HG02973 (cell line): Measurements from ENCODE around the gene OAS3.
"Not testable (repeated sequence)": the region's sequence is repeated elsewhere in the genome, so short reads cannot be mapped to it uniquely, and the experiment has no call there.

ENCODE experiments used
- ATAC-seq: cut with Tn5 transposase; IDR thresholded peaks from one replicate; pipeline ENCODE4 v1.9.1; 2021; ENCODE audit warnings: moderate library complexity; ENCODE audit not compliant: unreplicated experiment

The OAS3 gene

GRCh38 chr12:112980491-112981158, 42.4 kb downstream of the OAS3 start:
- ATAC-seq = no peak

GRCh38 chr12:112985642-112986290, 47.5 kb downstream of the OAS3 start:
- no peak for ATAC-seq

GRCh38 chr12:112986291-112986800, 48.1 kb downstream of the OAS3 start:
- ATAC-seq = no peak

GRCh38 chr12:112987561-112987960, 49.3 kb downstream of the OAS3 start:
- ATAC-seq = no peak

GRCh38 chr12:112988224-112988623, 50.0 kb downstream of the OAS3 start:
- no peak for ATAC-seq

- ATAC-seq = not testable (repeated sequence)
These were observed 50.6 kb downstream of the OAS3 start for GRCh38 chr12:112988823-112989385.

- no peak for ATAC-seq
These were observed 51.5 kb downstream of the OAS3 start for GRCh38 chr12:112989806-112990205.

GRCh38 chr12:112992541-112993398, 54.5 kb downstream of the OAS3 start:
- ATAC-seq = no peak

GRCh38 chr12:112995008-112995407, 56.7 kb downstream of the OAS3 start:
- ATAC-seq = no peak

GRCh38 chr12:112996501-112996900, 58.2 kb downstream of the OAS3 start:
- no peak for ATAC-seq

- no peak for ATAC-seq
These were observed 59.2 kb downstream of the OAS3 start for GRCh38 chr12:112997506-112997905.

- peak; percentile 78 for ATAC-seq
These were observed 60.9 kb downstream of the OAS3 start for GRCh38 chr12:112998987-112999767.

GRCh38 chr12:113000433-113000832, 62.2 kb downstream of the OAS3 start:
- ATAC-seq = no peak

- no peak for ATAC-seq
These were observed 63.9 kb downstream of the OAS3 start for GRCh38 chr12:113002155-113002554.

- no peak for ATAC-seq
These were observed 64.4 kb downstream of the OAS3 start for GRCh38 chr12:113002676-113003075.

- no peak for ATAC-seq
These were observed 65.4 kb downstream of the OAS3 start for GRCh38 chr12:113003636-113004035.

- no peak for ATAC-seq
These were observed 67.5 kb downstream of the OAS3 start for GRCh38 chr12:113005762-113006161.

GRCh38 chr12:113006206-113006605, 67.9 kb downstream of the OAS3 start:
- no peak for ATAC-seq

- no peak for ATAC-seq
These were observed 68.4 kb downstream of the OAS3 start for GRCh38 chr12:113006641-113007040.

- no peak for ATAC-seq
These were observed 68.9 kb downstream of the OAS3 start for GRCh38 chr12:113007166-113007565.
